Thyroid gland (tissue), 4 donors: ENCODE data around the gene HSBP1.

Experiments used
- CTCF ChIP-seq, 6 experiments: fragments of 200-600 bp in 3 of 6; fragments of 450-650 bp in 3 of 6; sonication (generic) in 3 of 6; IDR thresholded peaks; one replicate each; pipeline ENCODE4 v1.5.1; 2016 to 2019; ENCODE audit warnings: antibody characterized with exemption in 6 of 6, mild to moderate bottlenecking in 2 of 6, inconsistent platforms in 1 of 6, moderate library complexity in 1 of 6
- POLR2A ChIP-seq, 2 donors: fragments of 450-650 bp; IDR thresholded peaks; one replicate each; pipeline ENCODE4 v1.6.1; 2017; ENCODE audit warnings: antibody characterized with exemption in 2 of 2, mild to moderate bottlenecking in 2 of 2, moderate library complexity in 1 of 2

GRCh38 chr16:83831456-83831987 lies 23.7 kb downstream of the HSBP1 start:
- TF ChIP-seq CTCF (IDR thresholded peaks at IDR 0.05) (no peak), POLR2A (IDR thresholded peaks at IDR 0.05) (no peak)
